ENCODE data around the gene FBXO10.
"Not testable (repeated sequence)": the region's sequence is repeated elsewhere in the genome, so short reads cannot be mapped to it uniquely, and the experiment has no call there.

The FBXO10 gene

GRCh38 chr9:37471942-37472684 lies 104.1 kb downstream of the FBXO10 start:
- H3K27ac Mint-ChIP-seq: peak overlapping the region; percentile 97
- peaks cover 16% of the 10 kb centered on the region for H3K4me1 Mint-ChIP-seq
- peaks cover 6% of the 10 kb centered on the region for H3K36me3 Mint-ChIP-seq (ENCODE audit: low read depth)
- peak overlapping the region; percentile 75 for H3K4me3 Mint-ChIP-seq
- no peaks in the 10 kb centered on the region for H3K27me3 Mint-ChIP-seq (ENCODE audit: low read depth, poor library complexity)
- peaks cover 33% of the 10 kb centered on the region for H3K9me3 Mint-ChIP-seq
- no peak for TF ChIP-seq CTCF (IDR thresholded peaks at IDR 0.05)
- DNase-seq: no peak

GRCh38 chr9:37468620-37469019 lies 107.6 kb downstream of the FBXO10 start:
- H3K27me3 Mint-ChIP-seq (ENCODE audit: low read depth, poor library complexity): no peaks in the 10 kb centered on the region
- H3K9me3 Mint-ChIP-seq: peaks cover 11% of the 10 kb centered on the region
- H3K36me3 Mint-ChIP-seq (ENCODE audit: low read depth): no peaks in the 10 kb centered on the region
- peaks cover 32% of the 10 kb centered on the region for H3K4me1 Mint-ChIP-seq
- no peak overlapping the region for H3K27ac Mint-ChIP-seq
- H3K4me3 Mint-ChIP-seq: no peak overlapping the region
- no peak for TF ChIP-seq CTCF (IDR thresholded peaks at IDR 0.05)
- no peak for DNase-seq

GRCh38 chr9:37467530-37467929 lies 108.7 kb downstream of the FBXO10 start:
- not testable (repeated sequence) for H3K9me3 Mint-ChIP-seq; H3K27me3 Mint-ChIP-seq (ENCODE audit: low read depth, poor library complexity); H3K27ac Mint-ChIP-seq; DNase-seq; H3K36me3 Mint-ChIP-seq (ENCODE audit: low read depth)
- H3K4me3 Mint-ChIP-seq: peak overlapping the region; percentile 93
- H3K4me1 Mint-ChIP-seq: peaks cover 42% of the 10 kb centered on the region

GRCh38 chr9:37466037-37466709 lies 110.0 kb downstream of the FBXO10 start:
- Mint-ChIP-seq H3K9me3 (peaks cover under 1% of the 10 kb centered on the region), H3K36me3 (ENCODE audit: low read depth) (peaks cover 18% of the 10 kb centered on the region)

GRCh38 chr9:37465249-37466036 lies 110.7 kb downstream of the FBXO10 start, which contains the start of gene ZBTB5:
ZBTB5 (minus strand) TSS chr9:37465450; CDS start chr9:37442551, 22,899 bp downstream.
- Mint-ChIP-seq H3K4me3 (peak within 1 kb of the TSS; percentile 93), H3K27me3 (ENCODE audit: low read depth, poor library complexity) (no peaks in the 10 kb centered on the region), H3K27ac (peak within 1 kb of the TSS; percentile 100)

More at GRCh38 chr9:37466037-37466709, 110.0 kb downstream of the FBXO10 start:
- Mint-ChIP-seq H3K4me3 (peak overlapping the region; percentile 93), H3K27ac (peak overlapping the region; percentile 100), H3K27me3 (ENCODE audit: low read depth, poor library complexity) (no peaks in the 10 kb centered on the region), H3K4me1 (peaks cover 35% of the 10 kb centered on the region)
- no peak for TF ChIP-seq CTCF (IDR thresholded peaks at IDR 0.05)
- peak; percentile 78 for DNase-seq

More at GRCh38 chr9:37465249-37466036, 110.7 kb downstream of the FBXO10 start, which contains the start of gene ZBTB5:
- DNase-seq: peak; percentile 99
- H3K4me1 Mint-ChIP-seq: peaks cover 34% of the 10 kb centered on the region
- peaks cover 25% of the 10 kb centered on the region for H3K36me3 Mint-ChIP-seq (ENCODE audit: low read depth)
- peaks cover 3% of the 10 kb centered on the region for H3K9me3 Mint-ChIP-seq
- no peak for TF ChIP-seq CTCF (IDR thresholded peaks at IDR 0.05)

All from nephron progenitor cell (in vitro differentiated cells).